Glutamatergic neuron (in vitro differentiated cells): ENCODE results near the gene PRDM16. TPM values are rescaled to one million over a fixed set of nuclear protein-coding genes. Genes with fewer than 3 reads are reported as not detected.
"Not testable (repeated sequence)": the region's sequence is repeated elsewhere in the genome, so short reads cannot be mapped to it uniquely, and the experiment has no call there.

Experiments used
- DNase-seq: peaks from one replicate; pipeline ENCODE4 v3.0.0; 2022
- H3K27ac Mint-ChIP-seq: one replicate; pipeline ENCODE4 v1.8.0; 2020; ENCODE audit warnings: mild to moderate bottlenecking, mixed read lengths, inconsistent platforms; ENCODE audit not compliant: unreplicated experiment
- H3K27me3 Mint-ChIP-seq: one replicate; pipeline ENCODE4 v1.8.0; 2020; ENCODE audit warnings: mild to moderate bottlenecking, moderate library complexity, mixed read lengths, inconsistent platforms; ENCODE audit not compliant: unreplicated experiment
- H3K36me3 Mint-ChIP-seq: one replicate; pipeline ENCODE4 v1.8.0; 2020; ENCODE audit warnings: mild to moderate bottlenecking, mixed read lengths, inconsistent platforms; ENCODE audit not compliant: unreplicated experiment
- H3K4me1 Mint-ChIP-seq: one replicate; pipeline ENCODE4 v1.8.0; 2020; ENCODE audit warnings: mild to moderate bottlenecking, low read depth, mixed read lengths, inconsistent platforms; ENCODE audit not compliant: unreplicated experiment
- H3K4me3 Mint-ChIP-seq: one replicate; pipeline ENCODE4 v1.8.0; 2020; ENCODE audit warnings: mild to moderate bottlenecking, mixed read lengths, inconsistent platforms; ENCODE audit not compliant: unreplicated experiment
- H3K9me3 Mint-ChIP-seq: one replicate; pipeline ENCODE4 v1.8.0; 2020; ENCODE audit warnings: mild to moderate bottlenecking, moderate library complexity, mixed read lengths, inconsistent platforms; ENCODE audit not compliant: unreplicated experiment
- total RNA-seq: library from RNA; stranded (reverse); fragmentation: NEBNext Ultra II Directional; extraction: Animal tissue kit (Norgen Biotek cat#: 25700); gene quantifications from one replicate; pipeline ENCODE4 v1.2.1, GENCODE V29; 2021; ENCODE audit not compliant: unreplicated experiment
- TF ChIP-seq, protein P1 (sequence below): fragments of 200-600 bp; sonication (generic); IDR thresholded peaks from one replicate; pipeline ENCODE4 v1.5.0; 2021; ENCODE audit not compliant: partially characterized antibody, unreplicated experiment

PRDM16 gene
- total RNA-seq, 1 donor from 2014 or later, result 0.07 TPM

DNA sequence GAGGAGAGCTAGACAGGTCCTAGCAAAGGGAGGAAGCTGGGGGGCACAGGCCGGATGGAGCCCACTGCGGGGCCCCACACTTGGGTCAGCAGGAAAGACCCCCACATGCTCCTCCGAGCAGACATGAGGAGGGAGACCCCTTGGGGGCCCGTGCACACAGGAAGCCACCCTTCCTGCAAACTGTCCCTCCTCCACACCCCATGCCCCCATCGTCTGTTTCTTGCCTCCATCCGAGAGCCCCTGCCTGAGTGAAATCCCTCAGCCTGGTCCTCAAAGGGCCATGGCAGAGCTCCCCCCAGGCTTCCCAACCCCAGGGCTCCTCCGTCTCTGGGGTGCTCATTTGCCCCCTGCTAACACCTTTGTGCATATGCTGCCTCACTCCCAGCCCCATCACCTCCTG, 168.0 kb downstream of the PRDM16 start:
- TF ChIP-seq, protein P1, sequence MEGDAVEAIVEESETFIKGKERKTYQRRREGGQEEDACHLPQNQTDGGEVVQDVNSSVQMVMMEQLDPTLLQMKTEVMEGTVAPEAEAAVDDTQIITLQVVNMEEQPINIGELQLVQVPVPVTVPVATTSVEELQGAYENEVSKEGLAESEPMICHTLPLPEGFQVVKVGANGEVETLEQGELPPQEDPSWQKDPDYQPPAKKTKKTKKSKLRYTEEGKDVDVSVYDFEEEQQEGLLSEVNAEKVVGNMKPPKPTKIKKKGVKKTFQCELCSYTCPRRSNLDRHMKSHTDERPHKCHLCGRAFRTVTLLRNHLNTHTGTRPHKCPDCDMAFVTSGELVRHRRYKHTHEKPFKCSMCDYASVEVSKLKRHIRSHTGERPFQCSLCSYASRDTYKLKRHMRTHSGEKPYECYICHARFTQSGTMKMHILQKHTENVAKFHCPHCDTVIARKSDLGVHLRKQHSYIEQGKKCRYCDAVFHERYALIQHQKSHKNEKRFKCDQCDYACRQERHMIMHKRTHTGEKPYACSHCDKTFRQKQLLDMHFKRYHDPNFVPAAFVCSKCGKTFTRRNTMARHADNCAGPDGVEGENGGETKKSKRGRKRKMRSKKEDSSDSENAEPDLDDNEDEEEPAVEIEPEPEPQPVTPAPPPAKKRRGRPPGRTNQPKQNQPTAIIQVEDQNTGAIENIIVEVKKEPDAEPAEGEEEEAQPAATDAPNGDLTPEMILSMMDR, result no peak
- Mint-ChIP-seq H3K27me3 (peaks cover 6% of the 10 kb centered on the region), H3K4me1 (no peaks in the 10 kb centered on the region), H3K4me3 (no peak overlapping the region), H3K36me3 (no peaks in the 10 kb centered on the region), H3K9me3 (peaks cover 6% of the 10 kb centered on the region), H3K27ac (no peak overlapping the region)
- no peak for DNase-seq

DNA sequence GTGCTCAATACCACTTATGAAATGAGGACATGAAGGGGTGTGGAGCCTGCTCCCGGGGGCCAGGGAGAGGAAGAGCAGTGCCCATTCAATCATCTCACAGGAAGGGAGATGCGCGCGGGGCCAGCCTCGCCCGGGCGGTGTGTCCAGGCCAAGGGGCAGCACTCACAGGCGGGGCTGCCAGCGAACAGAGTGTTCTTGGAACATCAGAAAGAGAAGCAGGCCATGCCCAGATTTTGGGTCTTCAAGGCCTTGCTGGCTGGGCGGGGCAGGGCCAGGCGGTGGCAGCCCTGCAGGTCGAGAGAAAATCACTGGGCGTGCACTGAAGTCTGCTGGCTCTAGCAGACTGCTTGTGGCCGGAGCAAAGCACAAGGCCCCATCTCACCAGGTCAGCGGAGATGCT, 168.6 kb downstream of the PRDM16 start:
- Mint-ChIP-seq H3K9me3 (peaks cover 6% of the 10 kb centered on the region), H3K27ac (no peak overlapping the region)

DNA sequence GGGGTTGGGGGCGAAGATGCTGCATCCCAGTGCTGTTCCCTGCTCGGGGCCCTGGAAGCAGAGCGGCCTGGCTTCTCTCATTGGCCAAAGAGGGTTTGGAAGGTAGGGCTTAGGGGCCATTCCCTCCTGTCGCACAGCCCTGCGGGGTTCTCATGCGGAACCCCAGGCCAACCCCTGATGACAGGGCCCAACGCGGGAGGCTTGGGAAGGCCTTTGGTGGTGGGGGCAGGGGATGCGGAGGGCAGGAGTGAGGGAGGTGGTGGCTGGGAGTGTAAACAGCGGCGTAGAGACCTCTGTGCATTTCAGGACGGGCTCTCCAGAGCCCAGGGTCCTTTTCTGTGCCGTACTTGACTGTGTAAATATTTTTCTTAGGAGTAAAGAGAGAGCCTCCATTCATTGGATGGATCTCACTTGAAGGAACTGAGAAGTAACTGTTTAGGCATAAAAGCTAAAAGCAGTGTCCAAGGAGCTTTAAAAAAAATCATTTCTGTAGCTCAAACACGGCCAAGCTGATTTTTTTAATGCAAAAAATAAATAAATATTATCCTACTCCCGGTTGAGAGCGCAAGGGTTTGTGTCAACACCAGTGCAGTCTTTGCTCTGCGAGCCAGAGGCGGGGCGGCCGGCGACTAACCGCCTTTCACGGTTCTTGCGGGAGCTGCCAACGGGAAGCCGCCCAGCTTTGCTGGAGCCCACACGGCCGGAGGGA, 169.1 kb downstream of the PRDM16 start:
- peaks cover 6% of the 10 kb centered on the region for H3K27me3 Mint-ChIP-seq
- no peaks in the 10 kb centered on the region for H3K36me3 Mint-ChIP-seq
- no peaks in the 10 kb centered on the region for H3K4me1 Mint-ChIP-seq
- no peak for DNase-seq
- no peak overlapping the region for H3K4me3 Mint-ChIP-seq
- TF ChIP-seq, protein P1, result no peak
- H3K27ac Mint-ChIP-seq, result no peak overlapping the region
- peaks cover 6% of the 10 kb centered on the region for H3K9me3 Mint-ChIP-seq

More for the DNA sequence above, 168.6 kb downstream of the PRDM16 start:
- no peak overlapping the region for H3K4me3 Mint-ChIP-seq
- TF ChIP-seq, protein P1, result no peak
- no peaks in the 10 kb centered on the region for H3K36me3 Mint-ChIP-seq
- no peaks in the 10 kb centered on the region for H3K4me1 Mint-ChIP-seq
- peaks cover 6% of the 10 kb centered on the region for H3K27me3 Mint-ChIP-seq
- DNase-seq, result no peak

- no peak for DNase-seq
- Mint-ChIP-seq H3K9me3 (peaks cover 6% of the 10 kb centered on the region), H3K27ac (no peak overlapping the region), H3K27me3 (peaks cover 6% of the 10 kb centered on the region), H3K36me3 (no peaks in the 10 kb centered on the region), H3K4me3 (no peak overlapping the region), H3K4me1 (no peaks in the 10 kb centered on the region)
- TF ChIP-seq, protein P1, result no peak
Observed at GRCh38 chr1:3238703-3239278, 169.8 kb downstream of the PRDM16 start.

DNA sequence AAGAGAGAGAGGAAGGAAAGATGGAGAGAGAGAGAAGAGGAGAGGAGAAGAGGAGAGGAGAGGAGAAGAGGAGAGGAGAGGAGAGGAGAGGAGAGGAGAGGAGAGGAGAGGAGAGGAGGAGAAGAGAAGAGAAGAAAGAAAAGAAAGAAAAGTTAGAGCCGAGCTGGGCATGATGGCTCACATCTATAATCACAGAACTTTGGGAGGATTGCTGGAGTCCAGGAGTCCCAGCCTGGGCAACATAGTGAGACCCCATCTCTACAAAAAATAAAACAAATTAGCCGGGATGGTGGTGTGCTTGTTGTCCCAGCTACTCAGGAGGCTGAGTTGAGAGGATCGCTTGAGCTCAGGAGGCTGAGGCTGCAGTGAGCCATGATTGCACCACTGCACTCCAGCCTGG, 171.0 kb downstream of the PRDM16 start:
- H3K27me3 Mint-ChIP-seq, H3K36me3 Mint-ChIP-seq, H3K27ac Mint-ChIP-seq, H3K9me3 Mint-ChIP-seq, DNase-seq, H3K4me1 Mint-ChIP-seq, H3K4me3 Mint-ChIP-seq: not testable (repeated sequence)
